HS-5 (cell line): ENCODE measurements around the gene TARS3.

Experiments
- DNase-seq: peaks from one replicate; pipeline ENCODE4 v3.0.0-alpha.2; 2012; ENCODE audit warnings: low read depth

TARS3 gene

DNA sequence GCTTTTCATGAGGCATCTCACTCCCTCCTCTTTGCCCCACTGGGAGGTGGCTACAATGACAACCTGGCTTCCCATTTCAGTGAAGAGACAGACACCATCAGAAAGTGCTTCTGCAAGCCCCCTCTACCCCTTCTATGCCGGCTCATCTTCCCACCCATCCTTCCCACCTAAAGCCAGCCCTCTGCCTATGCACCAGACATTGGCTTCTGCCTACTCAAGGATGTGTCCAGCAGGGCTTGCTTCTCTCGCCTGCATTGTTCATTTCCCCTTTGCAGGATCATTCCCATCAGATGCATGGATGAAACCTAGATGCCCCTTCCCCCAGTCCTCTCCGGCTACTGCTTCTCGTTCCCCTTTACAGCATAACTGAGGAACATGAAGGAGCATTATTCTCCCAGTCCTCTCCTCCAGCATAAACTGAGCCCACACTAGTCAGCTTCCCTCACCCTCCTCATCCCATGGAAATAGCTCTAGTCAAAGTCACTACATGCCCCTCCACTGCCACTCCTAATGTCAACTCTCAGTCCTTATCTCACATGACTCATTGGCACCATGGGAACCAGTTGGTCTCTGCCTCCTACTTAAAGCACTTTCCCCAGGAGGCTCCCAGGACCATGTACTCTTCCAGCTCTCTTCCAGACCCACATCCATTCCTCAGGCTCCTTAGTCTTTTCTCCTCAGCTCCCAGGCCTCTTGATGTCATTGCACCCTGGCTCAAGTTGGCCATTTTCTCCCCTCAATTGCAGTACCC is 120.0 kb downstream of the TARS3 start:
- DNase-seq = no peak
